Loucy (cell line): ENCODE results near the gene MAML2.

ENCODE experiments used
- CTCF ChIP-seq: fragments of 200-600 bp; sonication (generic); conservative IDR thresholded peaks from 2 replicates; pipeline ENCODE4 v1.5.1; 2014; ENCODE audit warnings: mild to moderate bottlenecking, antibody characterized with exemption, low read length
- EZH2phosphoT487 ChIP-seq: fragments of 200-600 bp; IDR thresholded peaks from 2 replicates; pipeline ENCODE4 v1.6.1; 2018; ENCODE audit warnings: antibody characterized with exemption, mild to moderate bottlenecking, moderate library complexity, borderline replicate concordance

DNA sequence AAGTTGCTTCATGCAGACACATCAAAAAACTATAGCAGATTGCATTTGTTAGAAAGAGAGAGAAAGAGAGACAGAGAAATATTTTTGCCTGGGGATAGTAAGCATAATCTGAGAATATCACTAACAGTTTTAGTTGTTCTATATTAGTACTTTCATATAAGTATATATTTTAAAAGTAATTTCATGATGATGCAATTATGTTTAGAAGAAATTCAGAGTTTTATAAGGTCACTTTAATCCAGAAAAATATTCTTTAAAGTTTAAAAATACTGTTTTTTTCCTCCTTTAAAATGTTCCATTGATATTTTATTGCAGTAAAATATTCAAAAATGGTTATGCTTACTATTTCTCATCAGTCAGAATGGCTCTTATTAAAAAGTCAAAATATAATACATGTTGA lies 332.3 kb downstream of the MAML2 start:
- TF ChIP-seq EZH2phosphoT487: no peak
- no peak for TF ChIP-seq CTCF
